GM12878 (cell line): ENCODE data around the gene ACAP1. TPM values are rescaled to one million over a fixed set of nuclear protein-coding genes. Genes with fewer than 3 reads are reported as not detected.

Experiments
- BACH1 ChIP-seq: fragments of 450-650 bp; IDR thresholded peaks from 2 replicates; pipeline ENCODE4 v1.6.1; 2017; ENCODE audit warnings: mild to moderate bottlenecking, borderline replicate concordance
- BHLHE40 ChIP-seq, 2 experiments: fragments of 450-650 bp in 1 of 2; IDR thresholded peaks; 2 replicates each; pipeline ENCODE4 v1.6.1; 2011 to 2017; ENCODE audit warnings: low read depth in 2 of 2, borderline replicate concordance in 1 of 2, improper control_type of control experiment in 1 of 2, low read length in 1 of 2, mild to moderate bottlenecking in 1 of 2
- CBFB ChIP-seq: IDR thresholded peaks from 2 replicates; pipeline ENCODE4 v1.6.1; 2016; ENCODE audit warnings: antibody characterized with exemption, low read depth
- DPF2 ChIP-seq: fragments of 450-650 bp; IDR thresholded peaks from 2 replicates; pipeline ENCODE4 v1.6.1; 2017; ENCODE audit warnings: mild to moderate bottlenecking
- EZH2 ChIP-seq: IDR thresholded peaks from 2 replicates; pipeline ENCODE4 v1.6.1; 2012; ENCODE audit warnings: low read depth, mild to moderate bottlenecking, control low read depth, inconsistent platforms, low read length, borderline replicate concordance; ENCODE audit not compliant: control insufficient read depth
- FOXM1 ChIP-seq: IDR thresholded peaks from 2 replicates; pipeline ENCODE4 v1.6.1; 2012; ENCODE audit warnings: low read depth, mild to moderate bottlenecking, inconsistent platforms, low read length, moderate library complexity
- MXI1 ChIP-seq: fragments of 150-350 bp; IDR thresholded peaks from 2 replicates; pipeline ENCODE4 v1.6.1; 2011; ENCODE audit warnings: low read depth, mild to moderate bottlenecking, inconsistent platforms, low read length, improper control_type of control experiment
- MYB ChIP-seq: fragments of 150-350 bp; IDR thresholded peaks from 2 replicates; pipeline ENCODE4 v1.6.1; 2014; ENCODE audit warnings: mild to moderate bottlenecking, low read depth, low read length, borderline replicate concordance
- NFXL1 ChIP-seq: fragments of 450-650 bp; IDR thresholded peaks from 2 replicates; pipeline ENCODE4 v1.6.1; 2017; ENCODE audit warnings: antibody characterized with exemption, mild to moderate bottlenecking, borderline replicate concordance
- PAX8 ChIP-seq: fragments of 450-650 bp; IDR thresholded peaks from 2 replicates; pipeline ENCODE4 v1.6.1; 2017; ENCODE audit warnings: mild to moderate bottlenecking, moderate library complexity
- POLR2AphosphoS5 ChIP-seq: IDR thresholded peaks from 2 replicates; pipeline ENCODE4 v1.6.1; 2011; ENCODE audit warnings: mild to moderate bottlenecking, low read length, inconsistent platforms
- RUNX3 ChIP-seq: IDR thresholded peaks from 2 replicates; pipeline ENCODE4 v1.6.1; 2012; ENCODE audit warnings: low read length, inconsistent platforms
- SIN3A ChIP-seq: IDR thresholded peaks from 2 replicates; pipeline ENCODE4 v1.6.1; 2012; ENCODE audit warnings: low read depth, low read length, improper control_type of control experiment
- SMAD1 ChIP-seq: fragments of 450-650 bp; IDR thresholded peaks from 2 replicates; pipeline ENCODE4 v1.6.1; 2018; ENCODE audit warnings: mild to moderate bottlenecking, low read depth; ENCODE audit not compliant: partially characterized antibody
- SMC3 ChIP-seq: IDR thresholded peaks from 2 replicates; pipeline ENCODE4 v1.6.1; 2011; ENCODE audit warnings: low read length, improper control_type of control experiment, borderline replicate concordance
- SUPT20H ChIP-seq: IDR thresholded peaks from 2 replicates; pipeline ENCODE4 v1.6.1; 2011; ENCODE audit warnings: low read depth, mild to moderate bottlenecking, low read length, moderate library complexity, borderline replicate concordance; ENCODE audit not compliant: control insufficient read depth
- TCF12 ChIP-seq: IDR thresholded peaks from 2 replicates; pipeline ENCODE4 v1.6.1; 2011; ENCODE audit warnings: low read depth, mild to moderate bottlenecking, low read length
- TCF3 ChIP-seq: IDR thresholded peaks from 2 replicates; pipeline ENCODE4 v1.6.1; 2012; ENCODE audit warnings: low read depth, mild to moderate bottlenecking, low read length, borderline replicate concordance; ENCODE audit not compliant: insufficient read depth
- polyA plus RNA-seq, 11 experiments: library from polyadenylated mRNA; depleted of rRNA in 4 of 11; unstranded in 6 of 11; stranded (reverse) in 5 of 11; fragments of >200 nt; fragmentation: Nextera tagmentation in 4 of 11; fragmentation: Illumina TruSeq in 1 of 11; extraction: Ambion mirVana in 4 of 11; extraction: Trizol in 1 of 11; gene quantifications; 1 replicate in 1 of 11; 2 replicates in 10 of 11; pipeline versions ENCODE4 v1.2.1 to v1.2.3, GENCODE V29; 2011 to 2016; ENCODE audit warnings: inconsistent platforms in 2 of 11, missing spikeins in 2 of 11, low read depth in 1 of 11
- total RNA-seq, 4 experiments: library from RNA; depleted of rRNA in 3 of 4; stranded (reverse); fragments of >200 nt in 3 of 4; fragmentation: Illumina TruSeq in 1 of 4; extraction: Trizol in 1 of 4; gene quantifications; 2 replicates each; pipeline versions ENCODE4 v1.2.1 to v1.2.3, GENCODE V29; 2013 to 2021
- TF ChIP-seq, protein P1 (sequence below): fragments of 450-650 bp; formaldehyde crosslinking; IDR thresholded peaks from 2 replicates; pipeline ENCODE4 v1.5.0; 2022; ENCODE audit warnings: mild to moderate bottlenecking, missing genetic modification characterization
- TF ChIP-seq, protein P2 (sequence below): IDR thresholded peaks from 2 replicates; pipeline ENCODE4 v1.6.1; 2011; ENCODE audit warnings: mild to moderate bottlenecking, low read depth, low read length, moderate library complexity; ENCODE audit not compliant: insufficient replicate concordance
- TF ChIP-seq, protein P3 (sequence below): fragments of 450-650 bp; IDR thresholded peaks from 2 replicates; pipeline ENCODE4 v1.6.1; 2018; ENCODE audit warnings: mild to moderate bottlenecking, low read depth, moderate library complexity; ENCODE audit not compliant: partially characterized antibody
- TF ChIP-seq, protein P4 (sequence below): IDR thresholded peaks from 2 replicates; pipeline ENCODE4 v1.6.1; 2011; ENCODE audit warnings: borderline replicate concordance, low read depth, mild to moderate bottlenecking, moderate library complexity, mixed read lengths, low read length; ENCODE audit not compliant: insufficient read depth; ENCODE audit errors: extremely low read length

The ACAP1 gene
- total and polyA plus RNA-seq, 10 of the 15 experiments (the other 5 are each of a cell fraction or from before 2014, with no cell fraction given) = 5.7 to 245 (median 118) TPM

DNA sequence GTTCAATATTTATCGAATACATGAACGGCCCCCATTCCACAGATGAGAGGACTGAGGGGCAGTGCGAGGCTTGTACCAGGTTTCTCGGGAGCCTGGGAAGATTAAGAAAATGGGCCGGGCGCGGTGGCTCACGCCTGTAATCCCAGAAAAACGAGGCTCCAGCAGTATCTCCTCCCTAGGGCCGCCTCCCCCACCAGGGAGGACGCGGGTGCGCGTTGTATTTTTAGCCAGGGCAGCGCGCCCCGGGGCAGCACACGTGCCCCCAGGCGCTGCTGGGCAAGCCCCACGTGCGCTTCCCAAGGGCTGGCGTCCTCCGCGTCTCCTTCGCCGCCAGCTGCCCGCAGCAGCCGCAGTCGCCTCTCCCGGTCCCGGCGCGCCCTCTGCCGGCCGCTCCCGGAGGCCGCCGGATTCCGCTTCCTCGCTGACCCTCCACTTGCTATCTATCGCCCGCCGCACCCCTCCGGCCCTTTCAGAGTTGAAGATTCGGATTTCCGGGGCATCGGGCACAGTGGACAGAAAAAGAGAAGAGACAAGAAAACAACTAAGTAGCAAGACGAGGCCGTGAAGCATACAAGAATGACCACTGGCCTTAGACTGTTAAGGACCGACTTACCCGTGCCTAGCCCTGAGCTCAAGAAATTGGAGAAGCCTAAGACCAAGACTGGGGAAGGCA, 40.0 kb upstream of the ACAP1 start (continued):
- TF ChIP-seq, protein P1, sequence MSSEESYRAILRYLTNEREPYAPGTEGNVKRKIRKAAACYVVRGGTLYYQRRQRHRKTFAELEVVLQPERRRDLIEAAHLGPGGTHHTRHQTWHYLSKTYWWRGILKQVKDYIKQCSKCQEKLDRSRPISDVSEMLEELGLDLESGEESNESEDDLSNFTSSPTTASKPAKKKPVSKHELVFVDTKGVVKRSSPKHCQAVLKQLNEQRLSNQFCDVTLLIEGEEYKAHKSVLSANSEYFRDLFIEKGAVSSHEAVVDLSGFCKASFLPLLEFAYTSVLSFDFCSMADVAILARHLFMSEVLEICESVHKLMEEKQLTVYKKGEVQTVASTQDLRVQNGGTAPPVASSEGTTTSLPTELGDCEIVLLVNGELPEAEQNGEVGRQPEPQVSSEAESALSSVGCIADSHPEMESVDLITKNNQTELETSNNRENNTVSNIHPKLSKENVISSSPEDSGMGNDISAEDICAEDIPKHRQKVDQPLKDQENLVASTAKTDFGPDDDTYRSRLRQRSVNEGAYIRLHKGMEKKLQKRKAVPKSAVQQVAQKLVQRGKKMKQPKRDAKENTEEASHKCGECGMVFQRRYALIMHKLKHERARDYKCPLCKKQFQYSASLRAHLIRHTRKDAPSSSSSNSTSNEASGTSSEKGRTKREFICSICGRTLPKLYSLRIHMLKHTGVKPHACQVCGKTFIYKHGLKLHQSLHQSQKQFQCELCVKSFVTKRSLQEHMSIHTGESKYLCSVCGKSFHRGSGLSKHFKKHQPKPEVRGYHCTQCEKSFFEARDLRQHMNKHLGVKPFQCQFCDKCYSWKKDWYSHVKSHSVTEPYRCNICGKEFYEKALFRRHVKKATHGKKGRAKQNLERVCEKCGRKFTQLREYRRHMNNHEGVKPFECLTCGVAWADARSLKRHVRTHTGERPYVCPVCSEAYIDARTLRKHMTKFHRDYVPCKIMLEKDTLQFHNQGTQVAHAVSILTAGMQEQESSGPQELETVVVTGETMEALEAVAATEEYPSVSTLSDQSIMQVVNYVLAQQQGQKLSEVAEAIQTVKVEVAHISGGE (CRISPR knock-in tag) = no peak
- TF ChIP-seq, protein P2, sequence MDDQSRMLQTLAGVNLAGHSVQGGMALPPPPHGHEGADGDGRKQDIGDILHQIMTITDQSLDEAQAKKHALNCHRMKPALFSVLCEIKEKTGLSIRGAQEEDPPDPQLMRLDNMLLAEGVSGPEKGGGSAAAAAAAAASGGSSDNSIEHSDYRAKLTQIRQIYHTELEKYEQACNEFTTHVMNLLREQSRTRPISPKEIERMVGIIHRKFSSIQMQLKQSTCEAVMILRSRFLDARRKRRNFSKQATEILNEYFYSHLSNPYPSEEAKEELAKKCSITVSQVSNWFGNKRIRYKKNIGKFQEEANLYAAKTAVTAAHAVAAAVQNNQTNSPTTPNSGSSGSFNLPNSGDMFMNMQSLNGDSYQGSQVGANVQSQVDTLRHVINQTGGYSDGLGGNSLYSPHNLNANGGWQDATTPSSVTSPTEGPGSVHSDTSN = no peak
- TF ChIP-seq CBFB = peak; percentile 39; the same call in 1 of the 2 replicates
- 0 out of 2 replicates have a peak, but pooled peaks have one; percentile 56 for TF ChIP-seq TCF3
- TF ChIP-seq, protein P3, sequence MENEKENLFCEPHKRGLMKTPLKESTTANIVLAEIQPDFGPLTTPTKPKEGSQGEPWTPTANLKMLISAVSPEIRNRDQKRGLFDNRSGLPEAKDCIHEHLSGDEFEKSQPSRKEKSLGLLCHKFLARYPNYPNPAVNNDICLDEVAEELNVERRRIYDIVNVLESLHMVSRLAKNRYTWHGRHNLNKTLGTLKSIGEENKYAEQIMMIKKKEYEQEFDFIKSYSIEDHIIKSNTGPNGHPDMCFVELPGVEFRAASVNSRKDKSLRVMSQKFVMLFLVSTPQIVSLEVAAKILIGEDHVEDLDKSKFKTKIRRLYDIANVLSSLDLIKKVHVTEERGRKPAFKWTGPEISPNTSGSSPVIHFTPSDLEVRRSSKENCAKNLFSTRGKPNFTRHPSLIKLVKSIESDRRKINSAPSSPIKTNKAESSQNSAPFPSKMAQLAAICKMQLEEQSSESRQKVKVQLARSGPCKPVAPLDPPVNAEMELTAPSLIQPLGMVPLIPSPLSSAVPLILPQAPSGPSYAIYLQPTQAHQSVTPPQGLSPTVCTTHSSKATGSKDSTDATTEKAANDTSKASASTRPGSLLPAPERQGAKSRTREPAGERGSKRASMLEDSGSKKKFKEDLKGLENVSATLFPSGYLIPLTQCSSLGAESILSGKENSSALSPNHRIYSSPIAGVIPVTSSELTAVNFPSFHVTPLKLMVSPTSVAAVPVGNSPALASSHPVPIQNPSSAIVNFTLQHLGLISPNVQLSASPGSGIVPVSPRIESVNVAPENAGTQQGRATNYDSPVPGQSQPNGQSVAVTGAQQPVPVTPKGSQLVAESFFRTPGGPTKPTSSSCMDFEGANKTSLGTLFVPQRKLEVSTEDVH = no peak
- peak; percentile 75 to 93 for TF ChIP-seq BHLHE40 (IDR thresholded peaks at IDR 0.05; ENCODE audit: borderline replicate concordance in 1 of 2, low read depth in 2 of 2, low read length in 1 of 2)
- no peak for TF ChIP-seq MYB
- peak; percentile 68 for TF ChIP-seq RUNX3
- no peak for TF ChIP-seq SIN3A
- no peak for TF ChIP-seq SMAD1
- TF ChIP-seq PAX8 = no peak
- peak; percentile 35; the same call in 1 of the 2 replicates for TF ChIP-seq BACH1
- TF ChIP-seq SUPT20H = no peak
- TF ChIP-seq DPF2 = 0 out of 2 replicates have a peak, but pooled peaks have one; percentile 24
- TF ChIP-seq SMC3 = peak; percentile 93
- TF ChIP-seq, protein P4, sequence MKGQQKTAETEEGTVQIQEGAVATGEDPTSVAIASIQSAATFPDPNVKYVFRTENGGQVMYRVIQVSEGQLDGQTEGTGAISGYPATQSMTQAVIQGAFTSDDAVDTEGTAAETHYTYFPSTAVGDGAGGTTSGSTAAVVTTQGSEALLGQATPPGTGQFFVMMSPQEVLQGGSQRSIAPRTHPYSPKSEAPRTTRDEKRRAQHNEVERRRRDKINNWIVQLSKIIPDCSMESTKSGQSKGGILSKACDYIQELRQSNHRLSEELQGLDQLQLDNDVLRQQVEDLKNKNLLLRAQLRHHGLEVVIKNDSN = peak; percentile 34
- TF ChIP-seq MXI1 = peak; percentile 63
- TF ChIP-seq NFXL1 = no peak
- no peak for TF ChIP-seq EZH2
- no peak for TF ChIP-seq POLR2AphosphoS5
- 0 out of 2 replicates have a peak, but pooled peaks have one; percentile 20 for TF ChIP-seq TCF12
- no peak for TF ChIP-seq FOXM1
